PC-9 (cell line): ENCODE results near the gene AHRR. TPM values are rescaled to one million over a fixed set of nuclear protein-coding genes. Genes with fewer than 3 reads are reported as not detected.
"Not testable (repeated sequence)": the region's sequence is repeated elsewhere in the genome, so short reads cannot be mapped to it uniquely, and the experiment has no call there.

Experiments used
- BruUV-seq: library from RNA; stranded (reverse); fragments of 400-500 nt; replicated peaks from 2 replicates; lab custom pipeline; 2021; lab: Mats Ljungman, UMichigan
- CTCF ChIA-PET: fragments of 300-600 bp; sonication (Branson Sonifier 250); formaldehyde crosslinking; loops from one replicate; lab custom pipeline; 2022; ENCODE audit warnings: antibody characterized with exemption; lab: Charles Lee
- POLR2A ChIA-PET: fragments of 300-600 bp; sonication (Branson Sonifier 250); formaldehyde crosslinking; loops from one replicate; lab custom pipeline; 2022; ENCODE audit warnings: antibody characterized with exemption; ENCODE audit not compliant: unreplicated experiment; lab: Charles Lee
- DNase-seq, 2 experiments: peaks; one replicate each; pipeline versions ENCODE4 v3.0.0 to v3.0.0-alpha.2; 2015 to 2022; ENCODE audit warnings: mixed read lengths in 1 of 2
- H2AFZ ChIP-seq: fragments of 200-600 bp; sonication (generic); 2 replicates; pipeline ENCODE4 v1.8.1; 2017; ENCODE audit warnings: antibody characterized with exemption
- H3F3A ChIP-seq: fragments of 200-600 bp; sonication (generic); 2 replicates; pipeline ENCODE4 v1.8.1; 2017; ENCODE audit warnings: antibody characterized with exemption, mild to moderate bottlenecking, low read depth; ENCODE audit not compliant: insufficient read depth
- H3K27ac ChIP-seq: fragments of 200-600 bp; sonication (generic); 2 replicates; pipeline ENCODE4 v1.6.1; 2016; ENCODE audit warnings: mixed run types
- H3K27me3 ChIP-seq: fragments of 200-600 bp; sonication (generic); 2 replicates; pipeline ENCODE4 v1.6.1; 2016; ENCODE audit warnings: low read depth, mixed run types; ENCODE audit not compliant: insufficient read depth
- H3K36me3 ChIP-seq: fragments of 200-600 bp; sonication (generic); 2 replicates; pipeline ENCODE4 v1.6.1; 2016; ENCODE audit warnings: low read depth, mixed run types
- H3K4me1 ChIP-seq: fragments of 200-600 bp; sonication (generic); replicated peaks from 2 replicates; pipeline ENCODE4 v1.6.1; 2016; ENCODE audit warnings: mixed run types; ENCODE audit not compliant: insufficient read depth
- H3K4me2 ChIP-seq: fragments of 200-600 bp; sonication (generic); 2 replicates; pipeline ENCODE4 v1.6.1; 2017; ENCODE audit warnings: mixed run types
- H3K4me3 ChIP-seq: fragments of 200-600 bp; sonication (generic); 2 replicates; pipeline ENCODE4 v1.6.1; 2016; ENCODE audit warnings: mixed run types
- H3K79me2 ChIP-seq: fragments of 200-600 bp; sonication (generic); 2 replicates; pipeline ENCODE4 v1.6.1; 2017; ENCODE audit warnings: low read depth, mixed run types
- H3K9me2 ChIP-seq: fragments of 200-600 bp; sonication (generic); 2 replicates; pipeline ENCODE4 v1.8.1; 2017; ENCODE audit warnings: mild to moderate bottlenecking; ENCODE audit not compliant: insufficient read depth
- H3K9me3 ChIP-seq: fragments of 200-600 bp; sonication (generic); 2 replicates; pipeline ENCODE4 v1.8.1; 2016; ENCODE audit warnings: low read depth; ENCODE audit not compliant: insufficient read depth
- H4K20me1 ChIP-seq: fragments of 200-600 bp; sonication (generic); 2 replicates; pipeline ENCODE4 v1.8.1; 2017; ENCODE audit not compliant: insufficient read depth
- intact Hi-C: fragments of 100-400 bp; cut with micrococcal nuclease; formaldehyde crosslinking; loops from one replicate; pipeline ENCODE4 v1.10.0; 2022; ENCODE audit not compliant: unreplicated experiment
- total RNA-seq: library from RNA; stranded (reverse); gene quantifications from 2 replicates; pipeline ENCODE4 v1.2.3, GENCODE V29; 2021

Gene AHRR
- total RNA-seq, 1 experiment from 2014 or later: 7.2 TPM

- CTCF ChIA-PET, H3K27me3 ChIP-seq, H3K9me2 ChIP-seq, H3K4me3 ChIP-seq, H2AFZ ChIP-seq, DNase-seq, H3K9me3 ChIP-seq, BruUV-seq, H3K4me1 ChIP-seq, POLR2A ChIA-PET, H3K4me2 ChIP-seq, H3K27ac ChIP-seq, intact Hi-C loops, H3F3A ChIP-seq: not testable (repeated sequence)
- 0 out of 2 replicates have a peak, but pooled peaks cover 10% of the 10 kb centered on the region for H3K36me3 ChIP-seq
- peaks cover 47% of the 10 kb centered on the region for H3K79me2 ChIP-seq
- peaks cover 78% of the 10 kb centered on the region for H4K20me1 ChIP-seq
Measured at GRCh38 chr5:294788-295187, 26.7 kb upstream of the AHRR start.

GRCh38 chr5:296207-296606 lies 25.3 kb upstream of the AHRR start:
- H3K4me3 ChIP-seq, POLR2A ChIA-PET, DNase-seq, H3F3A ChIP-seq, H3K27me3 ChIP-seq, H3K9me3 ChIP-seq, CTCF ChIA-PET, H3K4me2 ChIP-seq, H3K9me2 ChIP-seq, H2AFZ ChIP-seq, intact Hi-C loops, H3K27ac ChIP-seq, H3K4me1 ChIP-seq, BruUV-seq: not testable (repeated sequence)
- Histone ChIP-seq H4K20me1 (peaks cover 78% of the 10 kb centered on the region), H3K79me2 (peaks cover 46% of the 10 kb centered on the region), H3K36me3 (0 out of 2 replicates have a peak, but pooled peaks cover 10% of the 10 kb centered on the region)

- DNase-seq, H3F3A ChIP-seq, H3K4me3 ChIP-seq, H3K4me2 ChIP-seq, H3K9me3 ChIP-seq, H3K27ac ChIP-seq, H3K36me3 ChIP-seq, CTCF ChIA-PET, H3K4me1 ChIP-seq, intact Hi-C loops, H3K27me3 ChIP-seq, H3K9me2 ChIP-seq, H2AFZ ChIP-seq, POLR2A ChIA-PET, BruUV-seq: not testable (repeated sequence)
- Histone ChIP-seq H3K79me2 (peaks cover 47% of the 10 kb centered on the region), H4K20me1 (peaks cover 78% of the 10 kb centered on the region)
Measured at GRCh38 chr5:296954-297353, 24.6 kb upstream of the AHRR start.

GRCh38 chr5:297448-297847 lies 24.1 kb upstream of the AHRR start:
- H3K4me1 ChIP-seq, H3K9me3 ChIP-seq, DNase-seq, POLR2A ChIA-PET, H3K27me3 ChIP-seq, H3F3A ChIP-seq, H3K4me3 ChIP-seq, H3K27ac ChIP-seq, H3K9me2 ChIP-seq, BruUV-seq, H3K4me2 ChIP-seq, CTCF ChIA-PET, H3K36me3 ChIP-seq, intact Hi-C loops, H2AFZ ChIP-seq: not testable (repeated sequence)
- H4K20me1 ChIP-seq: peaks cover 78% of the 10 kb centered on the region
- H3K79me2 ChIP-seq: peaks cover 47% of the 10 kb centered on the region

- DNase-seq, H3K27ac ChIP-seq, POLR2A ChIA-PET, H3K9me3 ChIP-seq, H3K4me3 ChIP-seq, H3K36me3 ChIP-seq, H3K9me2 ChIP-seq, BruUV-seq, intact Hi-C loops, H3K27me3 ChIP-seq, H3F3A ChIP-seq, H3K4me1 ChIP-seq, H2AFZ ChIP-seq, H3K4me2 ChIP-seq: not testable (repeated sequence)
- H4K20me1 ChIP-seq: peaks cover 79% of the 10 kb centered on the region
- CTCF ChIA-PET: interaction anchor here (0.6 kb wide), 1 partner anchor 19 kb away, joined by 10 read pairs; no protein-coding TSS in a partner anchor
- peaks cover 44% of the 10 kb centered on the region for H3K79me2 ChIP-seq
Measured at GRCh38 chr5:297991-298736, 23.4 kb upstream of the AHRR start.
